Heart right ventricle (tissue), 16 donors: ENCODE results near the gene GPR3. TPM values are rescaled to one million over a fixed set of nuclear protein-coding genes. Genes with fewer than 3 reads are reported as not detected.
A peak's percentile ranks its signal among the peaks of the same experiment; 100 is the strongest.

Experiments used
- ATAC-seq, 8 donors: fragments of 200-7000 bp; cut with Tn5 transposase; one replicate each; pipeline ENCODE4 v1.9.1; 2020; ENCODE audit warnings: mild to moderate bottlenecking in 8 of 8, moderate library complexity in 8 of 8, moderate number of reproducible peaks in 1 of 8
- DNase-seq, 2 donors: peaks; one replicate each; pipeline ENCODE4 v3.0.0-alpha.2; 2020
- H3K27ac ChIP-seq, 10 donors: fragments of 200-600 bp; sonication (generic) in 2 of 10; one replicate each; pipeline versions ENCODE4 v1.5.0 to v1.8.0; 2020 to 2022; ENCODE audit warnings: mild to moderate bottlenecking in 3 of 10
- H3K27me3 ChIP-seq, 7 donors: fragments of 200-600 bp; one replicate each; pipeline ENCODE4 v1.8.0; 2021 to 2022; ENCODE audit warnings: mild to moderate bottlenecking in 2 of 7
- H3K36me3 ChIP-seq, 9 donors: fragments of 200-600 bp; sonication (generic) in 1 of 9; one replicate each; pipeline versions ENCODE4 v1.5.0 to v1.8.0; 2020 to 2022; ENCODE audit warnings: mild to moderate bottlenecking in 2 of 9
- H3K4me1 ChIP-seq, 9 donors: fragments of 200-600 bp; sonication (generic) in 1 of 9; one replicate each; pipeline versions ENCODE4 v1.5.0 to v1.8.0; 2020 to 2022; ENCODE audit warnings: mild to moderate bottlenecking in 4 of 9
- H3K4me3 ChIP-seq, 10 donors: fragments of 200-600 bp; sonication (generic) in 2 of 10; one replicate each; pipeline versions ENCODE4 v1.5.0 to v1.8.0; 2020 to 2022; ENCODE audit warnings: mild to moderate bottlenecking in 7 of 10, moderate library complexity in 2 of 10
- H3K9me3 ChIP-seq, 11 donors: fragments of 200-600 bp in 10 of 11; sonication (generic) in 2 of 11; one replicate each; pipeline versions ENCODE4 v1.5.0 to v1.8.0; 2013 to 2022; ENCODE audit warnings: mild to moderate bottlenecking in 2 of 11, control low read depth in 1 of 11, moderate library complexity in 1 of 11
- CTCF ChIP-seq, 9 donors: fragments of 200-600 bp; sonication (generic) in 2 of 9; IDR thresholded peaks; one replicate each; pipeline versions ENCODE4 v1.5.0 to v1.8.0; 2021 to 2022; ENCODE audit warnings: antibody characterized with exemption in 9 of 9, mild to moderate bottlenecking in 5 of 9, moderate library complexity in 1 of 9
- WGBS, 2 donors: extraction: QIAGEN DNeasy Blood & Tissue Kit; methylation state at CpG; one replicate each; pipeline ENCODE4 v1.1.7; 2013; ENCODE audit warnings: inconsistent platforms in 1 of 2; 5-methylcytosine and 5-hydroxymethylcytosine counted together
- intact Hi-C, 10 donors: fragments of 100-400 bp; cut with DNase I; formaldehyde crosslinking; loops; one replicate each; pipeline versions ENCODE4 v1.11.1 to v1.14.2; 2022
- polyA plus RNA-seq, 2 donors: library from polyadenylated mRNA; stranded (reverse); fragments of 200-250 nt; gene quantifications; one replicate each; pipeline ENCODE4 v1.2.3, GENCODE V29; 2013
- total RNA-seq, 10 donors: library from RNA; stranded (reverse); fragmentation: NEBNext Ultra II Directional in 3 of 10; extraction: Animal tissue kit (Norgen Biotek cat#: 25700) in 3 of 10; gene quantifications; one replicate each; pipeline versions ENCODE4 v1.2.1 to v1.2.4, GENCODE V29; 2021 to 2023
- donor health status: Arrhythmogenic right ventricular cardiomyopathy.
- donor health status: ischemic (EF 13 %, LVEDD 7.1; RV severe dilation, severe dysfunction).
- donor health status: healthy with polysubstance abuse.
- donor health status: DM: no; HTN: yes; CAD: no.
- donor health status: DM: no; HTN: no; CAD: no.
- donor health status: ischemic (EF 25% LVEDD 6.9; RV normal size, moderate dysfunction).
- donor health status: ischemic (EF 25% LVEDD 5.7; RV mildly dilated, moderate dysfunction).
- donor health status: healthy.
- donor health status: DM: yes; HTN: yes; CAD: no.
- donor health status: Ischemic cardiomyopathy.
- donor health status: ischemic (EF 35%, LVEDD 5.7; RV mildly dilated, moderate dysfunction).
- donor health status: nonischemic (EF 11% LVEDD 7.7; RV severe dilation, severe dysfunction).
- donor health status: DM: yes; HTN: yes; CAD: no.
- donor health status: PGD.
- donor health status: ischemic (EF 29% LVEDD 5.4; RV normal size, mild dysfunction).
- donor health status: nonischemic (EF 23%, LVEDD 6.1; RV moderate dilation, normal function).

GPR3 gene
- total and polyA plus RNA-seq, 12 donors, result 0.27 to 3.4 (median 0.42) TPM; not detected in 1

GRCh38 chr1:27346357-27346756, 46.1 kb upstream of the GPR3 start:
- H3K4me3 ChIP-seq, result no peak overlapping the region
- TF ChIP-seq CTCF (IDR thresholded peaks at IDR 0.05), result no peak
- no peak for ATAC-seq
- peaks cover 13 to 53% (median 25%) of the 10 kb centered on the region in 9 donors for H3K4me1 ChIP-seq
- 94 to 95% methylated on average over 8 of the region's 8 CpGs for WGBS, 2 donors
- H3K27me3 ChIP-seq, result no peaks in the 10 kb centered on the region
- H3K36me3 ChIP-seq, result peaks cover 0 to 13% (median 0%) of the 10 kb centered on the region in 9 donors
- H3K9me3 ChIP-seq, result no peaks in the 10 kb centered on the region
- intact Hi-C loops, result no loop called here
- DNase-seq, result no peak
- no peak overlapping the region for H3K27ac ChIP-seq

DNA sequence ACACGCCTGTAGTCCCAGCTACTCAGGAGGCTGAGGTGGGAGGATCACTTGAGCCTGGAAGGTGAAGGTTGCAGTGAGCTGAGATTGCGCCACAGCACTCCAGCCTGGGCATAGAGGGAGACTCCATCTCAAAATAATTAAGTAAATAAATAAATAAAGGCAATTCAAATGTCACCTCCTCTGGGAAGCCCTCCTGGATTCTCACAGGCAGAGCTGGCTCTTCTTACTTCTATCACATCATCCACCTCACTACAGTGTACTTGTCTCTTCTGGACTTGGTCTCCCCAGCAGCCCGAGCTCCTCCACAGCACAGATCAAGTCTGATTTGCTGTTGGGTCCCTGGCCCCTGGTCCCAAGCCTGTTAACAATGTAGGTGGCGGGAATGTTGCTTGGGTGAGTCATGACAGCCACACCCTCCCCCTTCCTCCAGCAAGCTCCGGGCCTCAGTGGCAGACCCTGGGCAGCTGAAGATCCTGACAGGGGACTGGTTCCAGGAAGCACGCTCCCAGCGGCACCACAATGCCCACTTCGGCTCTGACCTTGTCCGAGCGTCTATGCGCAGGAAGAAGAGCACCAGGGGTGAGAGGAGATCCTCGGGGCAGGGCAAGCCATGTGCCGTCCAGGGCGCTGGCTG, 45.3 kb upstream of the GPR3 start:
- no peak overlapping the region for H3K4me3 ChIP-seq
- WGBS, 2 donors, result 87 to 89% methylated on average over 14 of the region's 14 CpGs
- peaks cover 14 to 48% (median 30%) of the 10 kb centered on the region in 9 donors for H3K4me1 ChIP-seq
- H3K9me3 ChIP-seq, result no peaks in the 10 kb centered on the region
- no peak for ATAC-seq
- no peak for TF ChIP-seq CTCF (IDR thresholded peaks at IDR 0.05)
- intact Hi-C loops, result no loop called here
- no peaks in the 10 kb centered on the region for H3K27me3 ChIP-seq
- H3K27ac ChIP-seq, result no peak overlapping the region
- no peak for DNase-seq
- peaks cover 0 to 14% (median 0%) of the 10 kb centered on the region in 9 donors for H3K36me3 ChIP-seq

GRCh38 chr1:27348861-27349783, 43.3 kb upstream of the GPR3 start:
- ATAC-seq (peak; percentile 13 to 42 (median 20)), DNase-seq (no peak)

More at GRCh38 chr1:27348861-27349783, 43.3 kb upstream of the GPR3 start:
- H3K9me3 ChIP-seq, result no peaks in the 10 kb centered on the region
- no peaks in the 10 kb centered on the region for H3K27me3 ChIP-seq
- WGBS, 2 donors, result 22 to 25% methylated on average over 40 to 51 of the region's 51 CpGs
- peak overlapping the region in 9 of 10 donors; percentile 29 to 59 (median 48) for H3K4me3 ChIP-seq
- peaks cover 0 to 27% (median 0%) of the 10 kb centered on the region in 9 donors for H3K36me3 ChIP-seq
- TF ChIP-seq CTCF (IDR thresholded peaks at IDR 0.05), result no peak
- H3K27ac ChIP-seq, result no peak overlapping the region
- intact Hi-C loops, result no loop called here
- peaks cover 14 to 31% (median 26%) of the 10 kb centered on the region in 9 donors for H3K4me1 ChIP-seq
